ENCODE results near the gene SPX. TPM values are rescaled to one million over a fixed set of nuclear protein-coding genes. Genes with fewer than 3 reads are reported as not detected.

SPX gene
- 3.5 and 7.4 TPM in 2 replicates for total RNA-seq (2014; rRNA removed; shearing (Covaris generic))

- H3K36me3 ChIP-seq: no peaks in the 10 kb centered on the region
- no peak within 1 kb of the TSS for H3K27ac ChIP-seq
- peaks cover 4% of the 10 kb centered on the region for H3K4me1 ChIP-seq
- no peaks in the 10 kb centered on the region for H3K9me3 ChIP-seq (replicated peaks)
- no peak for DNase-seq
- H3K27me3 ChIP-seq: no peaks in the 10 kb centered on the region
- peak within 1 kb of the TSS; percentile 65 for H3K4me3 ChIP-seq
Measured at GRCh38 chr12:21526053-21526452, at the start of gene SPX. SPX (plus strand) TSS chr12:21526296; CDS start chr12:21526473, 177 bp downstream.

GRCh38 chr12:21476949-21477348 lies 49.1 kb upstream of the SPX start:
- Histone ChIP-seq H3K4me3 (no peak overlapping the region), H3K9me3 (replicated peaks) (no peaks in the 10 kb centered on the region), H3K27ac (no peak overlapping the region), H3K36me3 (peaks cover 40% of the 10 kb centered on the region), H3K27me3 (no peaks in the 10 kb centered on the region), H3K4me1 (peaks cover 4% of the 10 kb centered on the region; the same call in 1 of the 2 replicates)
- DNase-seq: no peak

- Histone ChIP-seq H3K36me3 (peaks cover 35% of the 10 kb centered on the region), H3K27ac (peak overlapping the region; percentile 9; the same call in 1 of the 2 replicates)
- DNase-seq: peak; percentile 31 to 39
Measured at GRCh38 chr12:21478756-21479455, 47.2 kb upstream of the SPX start.

GRCh38 chr12:21483531-21483930 lies 42.6 kb upstream of the SPX start:
- no peak overlapping the region for H3K27ac ChIP-seq
- H3K4me1 ChIP-seq: peaks cover 1% of the 10 kb centered on the region; the same call in 1 of the 2 replicates
- H3K36me3 ChIP-seq: peaks cover 15% of the 10 kb centered on the region; the same call in 1 of the 2 replicates
- H3K9me3 ChIP-seq (replicated peaks): no peaks in the 10 kb centered on the region
- no peaks in the 10 kb centered on the region for H3K27me3 ChIP-seq
- no peak for DNase-seq
- H3K4me3 ChIP-seq: no peak overlapping the region

More at GRCh38 chr12:21478756-21479455, 47.2 kb upstream of the SPX start:
- no peaks in the 10 kb centered on the region for H3K9me3 ChIP-seq (replicated peaks)
- no peaks in the 10 kb centered on the region for H3K27me3 ChIP-seq
- H3K4me3 ChIP-seq: no peak overlapping the region
- H3K4me1 ChIP-seq: peaks cover 4% of the 10 kb centered on the region; the same call in 1 of the 2 replicates

- no peak for DNase-seq
- H3K27me3 ChIP-seq: no peaks in the 10 kb centered on the region
- peaks cover 21% of the 10 kb centered on the region for H3K36me3 ChIP-seq
- H3K4me3 ChIP-seq: no peak overlapping the region
- H3K27ac ChIP-seq: no peak overlapping the region
- no peaks in the 10 kb centered on the region for H3K4me1 ChIP-seq
- H3K9me3 ChIP-seq (replicated peaks): no peaks in the 10 kb centered on the region
Measured at GRCh38 chr12:21485998-21486397, 40.1 kb upstream of the SPX start.

GRCh38 chr12:21499765-21500164 lies 26.3 kb upstream of the SPX start:
- Histone ChIP-seq H3K36me3 (no peaks in the 10 kb centered on the region; the same call in 1 of the 2 replicates), H3K4me1 (peaks cover 8% of the 10 kb centered on the region; the same call in 1 of the 2 replicates), H3K4me3 (no peak overlapping the region; the same call in 1 of the 2 replicates), H3K9me3 (replicated peaks) (no peaks in the 10 kb centered on the region), H3K27me3 (no peaks in the 10 kb centered on the region), H3K27ac (no peak overlapping the region)
- DNase-seq: no peak

- Histone ChIP-seq H3K9me3 (replicated peaks) (no peaks in the 10 kb centered on the region), H3K36me3 (no peaks in the 10 kb centered on the region; the same call in 1 of the 2 replicates), H3K4me3 (peak overlapping the region; percentile 86), H3K27me3 (no peaks in the 10 kb centered on the region), H3K27ac (peak overlapping the region; percentile 66), H3K4me1 (peaks cover 8% of the 10 kb centered on the region; the same call in 1 of the 2 replicates)
- no peak for DNase-seq
Measured at GRCh38 chr12:21500786-21501257, 25.3 kb upstream of the SPX start.

GRCh38 chr12:21501258-21502163 lies 24.6 kb upstream of the SPX start, which contains the start of the genes GOLT1B and RECQL:
GOLT1B (plus strand) TSS chr12:21501789; CDS start chr12:21501924, 135 bp downstream.
RECQL (minus strand) TSS chr12:21501635; CDS start chr12:21499570, 2,065 bp downstream.
- peaks cover 8% of the 10 kb centered on the region; the same call in 1 of the 2 replicates for H3K4me1 ChIP-seq
- peak within 1 kb of the TSS; percentile 86 for H3K4me3 ChIP-seq
- H3K9me3 ChIP-seq (replicated peaks): no peaks in the 10 kb centered on the region
- no peaks in the 10 kb centered on the region for H3K36me3 ChIP-seq
- peak within 1 kb of the TSS; percentile 66 for H3K27ac ChIP-seq
- peak; percentile 93 to 98 for DNase-seq
- no peaks in the 10 kb centered on the region for H3K27me3 ChIP-seq

GRCh38 chr12:21502164-21502496 lies 24.0 kb upstream of the SPX start:
- no peaks in the 10 kb centered on the region for H3K36me3 ChIP-seq
- no peaks in the 10 kb centered on the region for H3K27me3 ChIP-seq
- peak overlapping the region; percentile 86 for H3K4me3 ChIP-seq
- no peak for DNase-seq
- H3K27ac ChIP-seq: peak overlapping the region; percentile 66
- no peaks in the 10 kb centered on the region for H3K9me3 ChIP-seq (replicated peaks)
- peaks cover 8% of the 10 kb centered on the region; the same call in 1 of the 2 replicates for H3K4me1 ChIP-seq

GRCh38 chr12:21502872-21503271 lies 23.2 kb upstream of the SPX start:
- Histone ChIP-seq H3K4me3 (peak overlapping the region; percentile 86), H3K27ac (no peak overlapping the region), H3K4me1 (peaks cover 8% of the 10 kb centered on the region; the same call in 1 of the 2 replicates), H3K27me3 (no peaks in the 10 kb centered on the region), H3K36me3 (no peaks in the 10 kb centered on the region), H3K9me3 (replicated peaks) (no peaks in the 10 kb centered on the region)
- DNase-seq: no peak

GRCh38 chr12:21505888-21506287 lies 20.2 kb upstream of the SPX start:
- H3K9me3 ChIP-seq (replicated peaks): no peaks in the 10 kb centered on the region
- no peak overlapping the region for H3K27ac ChIP-seq
- H3K36me3 ChIP-seq: peaks cover 6% of the 10 kb centered on the region; the same call in 1 of the 2 replicates
- DNase-seq: no peak
- no peak overlapping the region for H3K4me3 ChIP-seq
- no peaks in the 10 kb centered on the region for H3K27me3 ChIP-seq
- H3K4me1 ChIP-seq: no peaks in the 10 kb centered on the region

- Histone ChIP-seq H3K4me1 (no peaks in the 10 kb centered on the region), H3K27me3 (no peaks in the 10 kb centered on the region), H3K9me3 (replicated peaks) (no peaks in the 10 kb centered on the region), H3K4me3 (no peak overlapping the region), H3K36me3 (peaks cover 10% of the 10 kb centered on the region), H3K27ac (no peak overlapping the region)
- no peak for DNase-seq
Measured at GRCh38 chr12:21507849-21508248, 18.2 kb upstream of the SPX start.

- H3K36me3 ChIP-seq: peaks cover 14% of the 10 kb centered on the region
Measured at GRCh38 chr12:21509768-21510167, 16.3 kb upstream of the SPX start.

GRCh38 chr12:21516281-21516680 lies 9.8 kb upstream of the SPX start:
- H3K9me3 ChIP-seq (replicated peaks): no peaks in the 10 kb centered on the region
- no peak for DNase-seq
- H3K4me1 ChIP-seq: peaks cover 8% of the 10 kb centered on the region
- no peak overlapping the region for H3K27ac ChIP-seq
- peaks cover 27% of the 10 kb centered on the region for H3K36me3 ChIP-seq
- no peaks in the 10 kb centered on the region for H3K27me3 ChIP-seq
- H3K4me3 ChIP-seq: no peak overlapping the region

More at GRCh38 chr12:21509768-21510167, 16.3 kb upstream of the SPX start:
- no peaks in the 10 kb centered on the region for H3K27me3 ChIP-seq
- no peak for DNase-seq
- H3K27ac ChIP-seq: no peak overlapping the region
- no peak overlapping the region for H3K4me3 ChIP-seq
- H3K9me3 ChIP-seq (replicated peaks): no peaks in the 10 kb centered on the region
- H3K4me1 ChIP-seq: no peaks in the 10 kb centered on the region

Measured in SJCRH30 (cell line).